ENCODE data around the gene ARL13B. TPM values are rescaled to one million over a fixed set of nuclear protein-coding genes. Genes with fewer than 3 reads are reported as not detected.

Gene ARL13B
- 3.5 TPM for polyA plus RNA-seq (2012; ENCODE audit: insufficient read length, low read depth)

DNA sequence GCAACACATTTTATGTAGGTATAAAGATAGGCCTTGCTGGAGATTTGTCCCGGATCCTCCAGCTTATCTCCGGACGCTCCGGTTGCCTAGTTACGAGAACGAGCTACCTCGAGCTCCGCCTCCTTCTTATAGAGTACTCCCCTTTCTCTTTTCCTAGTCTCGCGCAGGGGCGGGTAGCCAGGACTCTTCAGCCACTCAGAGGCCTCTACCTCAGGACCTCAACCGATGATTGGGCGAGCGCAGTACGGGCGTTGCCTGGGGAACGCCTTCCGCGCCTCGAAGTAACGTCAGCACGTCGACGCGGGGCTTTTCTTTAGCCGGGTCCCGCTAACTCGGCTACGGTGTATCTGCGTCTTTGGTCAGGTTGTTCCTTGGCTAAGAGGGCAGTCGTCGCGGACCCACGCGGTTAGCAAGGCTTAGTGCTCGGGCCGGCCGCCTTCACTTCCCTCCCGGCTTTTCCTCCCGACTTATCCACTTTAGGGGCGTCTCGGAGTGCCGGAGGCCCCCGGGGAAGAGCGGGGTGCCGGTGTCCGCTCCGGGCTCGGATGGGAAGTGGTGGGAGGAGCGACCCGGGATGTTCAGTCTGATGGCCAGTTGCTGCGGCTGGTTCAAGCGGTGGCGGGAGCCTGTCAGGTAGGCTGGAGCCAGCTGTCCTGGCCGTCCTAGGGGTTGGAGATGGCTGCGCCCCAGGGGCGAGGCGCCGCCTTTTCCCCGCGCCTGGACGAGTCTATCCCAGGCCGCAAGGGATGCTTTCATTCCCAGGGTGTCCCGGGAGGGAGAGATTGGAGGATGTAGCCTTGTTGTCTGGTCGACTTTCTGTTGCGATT, at the start of gene ARL13B:
Gene ARL13B, plus strand, starts transcription at position 306 of the 827 bp plus-strand sequence. Its CDS starts 269 bp downstream, at position 575.
- peak; percentile 66; the same call in 1 of the 2 replicates for TF ChIP-seq POLR2AphosphoS5 (IDR thresholded peaks at IDR 0.05; ENCODE audit: low read depth, low read length)
- no peak; the same call in 1 of the 2 replicates for TF ChIP-seq SIN3A (IDR thresholded peaks at IDR 0.05; ENCODE audit: borderline replicate concordance, insufficient read depth, low read length)
- peak; percentile 26 for TF ChIP-seq FOXP2 (optimal IDR thresholded peaks at IDR 0.05; ENCODE audit: borderline replicate concordance, extremely low read depth, extremely low read length, insufficient read depth)

DNA sequence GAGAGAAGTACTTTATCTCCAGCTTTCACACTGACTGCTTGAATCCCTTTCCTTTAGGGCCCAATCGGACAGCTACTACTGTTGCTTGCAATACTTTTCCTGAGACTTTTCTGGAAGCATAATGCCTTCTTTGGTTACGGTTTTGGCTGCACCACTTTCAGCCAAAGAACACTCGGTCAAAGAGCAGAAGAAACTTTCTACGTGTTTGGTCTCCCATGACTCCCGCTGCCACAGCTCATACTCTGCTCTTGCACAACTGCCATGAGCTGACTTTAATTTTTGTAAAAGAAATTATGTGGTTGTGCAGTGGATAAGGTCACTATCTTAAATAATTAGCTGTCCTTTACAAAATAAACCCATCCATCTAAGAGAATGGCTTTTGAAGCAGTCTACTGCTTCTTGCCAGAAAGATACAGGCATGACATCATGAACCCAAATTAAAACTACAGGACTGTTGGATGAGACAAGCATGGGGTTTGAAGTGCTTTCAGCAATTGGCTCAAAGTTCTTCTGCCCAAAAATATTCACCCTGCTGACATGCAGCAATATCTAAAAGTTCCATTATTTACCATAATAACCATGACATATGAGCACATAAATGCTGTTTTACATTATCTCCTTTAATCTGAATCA, 48.2 kb upstream of the ARL13B start:
- TF ChIP-seq SIN3A (IDR thresholded peaks at IDR 0.05; ENCODE audit: borderline replicate concordance, insufficient read depth, low read length), result no peak
- no peak for TF ChIP-seq TAF1 (IDR thresholded peaks at IDR 0.05; ENCODE audit: borderline replicate concordance, insufficient read depth, low read length)
- TF ChIP-seq FOXP2 (optimal IDR thresholded peaks at IDR 0.05; ENCODE audit: borderline replicate concordance, extremely low read depth, extremely low read length, insufficient read depth), result no peak
- TF ChIP-seq, protein P1, sequence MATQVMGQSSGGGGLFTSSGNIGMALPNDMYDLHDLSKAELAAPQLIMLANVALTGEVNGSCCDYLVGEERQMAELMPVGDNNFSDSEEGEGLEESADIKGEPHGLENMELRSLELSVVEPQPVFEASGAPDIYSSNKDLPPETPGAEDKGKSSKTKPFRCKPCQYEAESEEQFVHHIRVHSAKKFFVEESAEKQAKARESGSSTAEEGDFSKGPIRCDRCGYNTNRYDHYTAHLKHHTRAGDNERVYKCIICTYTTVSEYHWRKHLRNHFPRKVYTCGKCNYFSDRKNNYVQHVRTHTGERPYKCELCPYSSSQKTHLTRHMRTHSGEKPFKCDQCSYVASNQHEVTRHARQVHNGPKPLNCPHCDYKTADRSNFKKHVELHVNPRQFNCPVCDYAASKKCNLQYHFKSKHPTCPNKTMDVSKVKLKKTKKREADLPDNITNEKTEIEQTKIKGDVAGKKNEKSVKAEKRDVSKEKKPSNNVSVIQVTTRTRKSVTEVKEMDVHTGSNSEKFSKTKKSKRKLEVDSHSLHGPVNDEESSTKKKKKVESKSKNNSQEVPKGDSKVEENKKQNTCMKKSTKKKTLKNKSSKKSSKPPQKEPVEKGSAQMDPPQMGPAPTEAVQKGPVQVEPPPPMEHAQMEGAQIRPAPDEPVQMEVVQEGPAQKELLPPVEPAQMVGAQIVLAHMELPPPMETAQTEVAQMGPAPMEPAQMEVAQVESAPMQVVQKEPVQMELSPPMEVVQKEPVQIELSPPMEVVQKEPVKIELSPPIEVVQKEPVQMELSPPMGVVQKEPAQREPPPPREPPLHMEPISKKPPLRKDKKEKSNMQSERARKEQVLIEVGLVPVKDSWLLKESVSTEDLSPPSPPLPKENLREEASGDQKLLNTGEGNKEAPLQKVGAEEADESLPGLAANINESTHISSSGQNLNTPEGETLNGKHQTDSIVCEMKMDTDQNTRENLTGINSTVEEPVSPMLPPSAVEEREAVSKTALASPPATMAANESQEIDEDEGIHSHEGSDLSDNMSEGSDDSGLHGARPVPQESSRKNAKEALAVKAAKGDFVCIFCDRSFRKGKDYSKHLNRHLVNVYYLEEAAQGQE (IDR thresholded peaks at IDR 0.05; ENCODE audit: insufficient read depth in 1 of 2, low read depth in 2 of 2, low read length in 2 of 2), result no peak
- no peak for TF ChIP-seq POLR2AphosphoS5 (IDR thresholded peaks at IDR 0.05; ENCODE audit: low read depth, low read length)

DNA sequence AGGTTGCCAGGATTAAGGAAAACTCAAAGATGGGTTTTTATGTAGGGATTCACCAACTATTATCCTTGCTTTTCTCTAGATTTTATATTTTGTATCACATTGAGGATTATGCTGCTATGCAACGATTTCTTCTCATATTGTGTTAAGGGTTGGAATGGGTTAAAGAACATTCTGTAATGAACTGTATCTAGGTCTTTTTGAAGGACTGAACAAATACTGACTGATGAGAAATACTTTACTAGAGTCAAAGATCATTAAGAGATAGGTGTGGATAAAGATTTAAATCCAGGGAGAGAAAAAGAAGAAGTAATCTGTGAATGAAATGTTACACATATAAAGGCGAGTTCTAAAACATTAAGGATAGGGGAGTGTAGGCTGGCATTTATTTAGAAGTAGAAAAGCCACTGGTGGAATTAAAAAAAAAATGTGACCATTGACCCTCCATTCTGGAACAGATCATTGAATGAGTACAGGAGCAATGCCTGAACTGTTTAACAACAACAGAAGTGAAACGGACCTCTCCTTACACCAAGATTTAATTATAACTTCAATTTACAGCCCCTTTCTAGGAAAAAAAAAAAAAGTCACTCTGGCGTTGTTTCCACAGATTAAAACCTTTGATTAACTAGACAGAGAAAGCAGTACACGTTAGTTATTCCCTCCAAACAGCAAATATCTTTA, 45.4 kb upstream of the ARL13B start:
- TF ChIP-seq TAF1 (IDR thresholded peaks at IDR 0.05; ENCODE audit: borderline replicate concordance, insufficient read depth, low read length) (no peak), FOXP2 (optimal IDR thresholded peaks at IDR 0.05; ENCODE audit: borderline replicate concordance, extremely low read depth, extremely low read length, insufficient read depth) (no peak), SIN3A (IDR thresholded peaks at IDR 0.05; ENCODE audit: borderline replicate concordance, insufficient read depth, low read length) (no peak), POLR2AphosphoS5 (IDR thresholded peaks at IDR 0.05; ENCODE audit: low read depth, low read length) (no peak)
- TF ChIP-seq, protein P1 (IDR thresholded peaks at IDR 0.05; ENCODE audit: insufficient read depth in 1 of 2, low read depth in 2 of 2, low read length in 2 of 2), result no peak

DNA sequence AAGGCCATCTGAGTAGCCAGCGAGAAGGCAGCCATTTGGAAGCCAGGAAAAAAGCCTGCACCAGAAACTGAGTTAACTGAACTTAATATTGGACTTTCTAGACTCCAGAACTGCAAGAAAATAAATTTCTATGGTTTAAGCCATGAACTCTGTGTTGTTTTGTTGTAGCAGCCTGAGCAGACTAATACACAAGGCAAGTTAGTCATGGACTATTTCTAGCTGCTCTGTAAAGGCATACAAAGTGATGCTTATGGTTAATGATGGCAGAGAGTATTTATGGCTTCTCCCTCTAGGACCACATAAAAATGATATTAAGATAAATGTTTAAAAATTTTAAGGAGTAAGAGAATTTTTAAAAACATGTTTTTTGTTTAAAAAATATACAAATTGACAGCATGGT, 43.4 kb upstream of the ARL13B start:
- no peak for TF ChIP-seq POLR2AphosphoS5 (IDR thresholded peaks at IDR 0.05; ENCODE audit: low read depth, low read length)
- no peak for TF ChIP-seq SIN3A (IDR thresholded peaks at IDR 0.05; ENCODE audit: borderline replicate concordance, insufficient read depth, low read length)
- TF ChIP-seq, protein P1 (IDR thresholded peaks at IDR 0.05; ENCODE audit: insufficient read depth in 1 of 2, low read depth in 2 of 2, low read length in 2 of 2), result no peak
- TF ChIP-seq FOXP2 (optimal IDR thresholded peaks at IDR 0.05; ENCODE audit: borderline replicate concordance, extremely low read depth, extremely low read length, insufficient read depth), result no peak

DNA sequence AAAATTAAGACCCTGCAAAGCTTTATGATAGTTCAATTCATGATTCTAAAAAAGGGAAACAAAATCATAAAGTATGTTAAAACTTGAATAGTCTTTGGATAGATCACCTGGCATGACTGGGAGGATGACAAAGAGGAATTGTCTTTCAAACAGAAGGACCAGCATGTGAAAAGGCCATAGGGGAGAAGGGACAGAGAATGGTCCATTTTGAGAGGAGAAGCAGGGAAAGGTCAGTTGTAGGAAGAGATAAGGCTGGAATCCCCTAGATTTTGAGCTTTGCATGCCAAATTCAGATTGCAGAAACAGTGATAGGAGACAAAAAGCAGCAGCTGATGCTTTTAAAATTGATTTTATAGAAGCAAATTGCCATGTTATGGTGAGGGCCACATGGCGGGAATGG, 18.9 kb upstream of the ARL13B start:
- TF ChIP-seq FOXP2 (optimal IDR thresholded peaks at IDR 0.05; ENCODE audit: borderline replicate concordance, extremely low read depth, extremely low read length, insufficient read depth) (no peak), TAF1 (IDR thresholded peaks at IDR 0.05; ENCODE audit: borderline replicate concordance, insufficient read depth, low read length) (no peak), SIN3A (IDR thresholded peaks at IDR 0.05; ENCODE audit: borderline replicate concordance, insufficient read depth, low read length) (no peak), POLR2AphosphoS5 (IDR thresholded peaks at IDR 0.05; ENCODE audit: low read depth, low read length) (no peak)
- TF ChIP-seq, protein P1 (IDR thresholded peaks at IDR 0.05; ENCODE audit: insufficient read depth in 1 of 2, low read depth in 2 of 2, low read length in 2 of 2), result no peak
